ENCODE results near the gene XIRP2.
"Not testable (repeated sequence)": the region's sequence is repeated elsewhere in the genome, so short reads cannot be mapped to it uniquely, and the experiment has no call there.

Gene XIRP2

DNA sequence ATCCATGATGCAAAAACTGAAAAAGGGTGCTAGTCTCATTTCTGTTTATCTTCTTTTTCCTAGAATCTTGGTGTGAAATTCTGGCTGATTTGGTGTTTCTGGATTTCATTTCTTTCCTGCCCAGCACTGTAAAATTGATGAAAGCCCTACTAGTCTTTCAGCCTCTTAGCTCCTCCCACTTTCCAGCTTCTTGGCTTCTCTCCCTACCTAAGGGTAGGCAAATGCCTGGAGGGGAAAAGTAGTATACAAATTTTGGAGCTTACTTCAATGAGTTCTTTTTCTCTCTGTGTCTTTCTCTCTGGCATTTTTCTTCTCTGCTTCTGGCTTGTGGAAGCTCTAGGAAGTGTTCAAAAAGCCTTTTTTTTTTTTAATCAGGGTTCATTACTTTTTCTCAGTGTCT, 160.5 kb downstream of the XIRP2 start:
- no peak for DNase-seq (ENCODE audit: low read depth in 2 of 2)

DNA sequence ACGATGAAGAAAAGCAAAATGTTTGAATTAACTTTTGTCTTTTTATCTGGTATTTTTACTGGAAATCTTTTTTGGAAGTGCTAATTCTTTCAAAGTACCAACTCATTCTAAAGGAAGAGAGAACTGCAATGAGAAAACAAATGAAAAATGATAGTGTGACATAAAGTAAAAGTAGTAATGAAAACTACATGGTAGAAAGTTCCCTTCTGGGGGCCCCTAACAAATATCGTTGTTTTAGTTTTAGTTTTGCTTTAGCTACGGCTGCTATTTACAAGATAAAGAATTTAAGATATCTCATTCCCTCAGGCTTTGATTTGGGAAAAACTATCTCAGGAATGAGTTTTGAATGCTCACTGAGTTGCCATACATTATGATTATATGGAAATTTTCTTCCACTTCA, 161.4 kb downstream of the XIRP2 start:
- DNase-seq (ENCODE audit: low read depth in 2 of 2) = no peak

DNA sequence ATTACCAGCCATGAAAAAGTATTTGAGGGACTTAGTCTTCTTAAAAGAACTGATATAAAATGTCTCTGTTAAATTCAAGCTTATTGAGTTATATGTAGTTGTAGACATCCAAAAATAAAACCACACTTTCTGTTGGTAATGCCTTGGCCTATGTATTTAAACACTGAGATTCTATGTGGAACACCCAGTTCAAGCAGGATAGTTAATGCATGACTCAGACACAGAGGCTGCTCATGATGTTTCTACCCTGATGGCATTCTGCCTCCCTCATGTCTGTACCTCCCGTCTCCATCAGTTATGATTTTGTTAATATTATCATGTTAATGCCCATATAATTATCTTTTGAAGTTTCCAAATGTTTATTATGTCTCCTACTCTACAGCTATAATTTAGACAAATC, 164.5 kb downstream of the XIRP2 start:
- no peak for DNase-seq (ENCODE audit: low read depth in 2 of 2)

DNA sequence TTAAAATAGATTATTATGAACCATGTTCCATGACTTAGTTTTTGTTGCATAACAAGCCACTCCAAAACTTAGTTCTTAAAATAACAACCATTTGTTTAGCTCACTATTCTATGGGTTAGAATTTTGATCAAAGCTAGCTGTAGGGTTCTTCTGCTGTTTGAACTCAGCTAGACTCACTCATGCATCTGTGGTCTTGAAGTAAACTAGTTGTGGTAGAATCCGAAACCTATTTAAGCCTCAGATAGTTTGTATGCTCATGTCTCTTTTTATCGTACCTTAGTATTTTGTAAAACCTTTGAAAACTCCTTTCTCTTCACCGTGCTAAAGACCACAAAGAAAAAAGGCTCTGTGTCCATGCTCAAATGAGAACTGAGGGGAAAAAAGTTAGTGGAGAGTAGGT, 166.6 kb downstream of the XIRP2 start:
- DNase-seq (ENCODE audit: low read depth in 2 of 2) = no peak

DNA sequence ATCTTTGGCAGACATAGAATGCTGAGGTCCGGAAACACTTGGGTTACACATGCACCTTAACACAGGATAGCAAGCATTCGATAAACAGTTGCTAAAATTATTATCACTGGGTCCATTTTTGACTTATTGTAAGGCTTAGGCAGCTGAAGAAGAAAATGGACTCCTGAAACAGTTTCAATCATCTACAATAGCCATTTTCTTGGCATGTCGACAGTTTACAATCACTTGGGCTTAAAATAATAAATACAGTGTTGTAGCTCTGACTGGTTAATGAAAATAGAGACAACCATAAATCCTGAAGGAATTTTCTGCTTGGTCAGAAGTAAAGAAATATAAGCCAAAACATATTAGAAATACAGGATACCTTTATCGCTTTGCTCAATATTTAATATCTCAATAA, 169.2 kb downstream of the XIRP2 start:
- DNase-seq (ENCODE audit: low read depth in 2 of 2) = no peak

DNA sequence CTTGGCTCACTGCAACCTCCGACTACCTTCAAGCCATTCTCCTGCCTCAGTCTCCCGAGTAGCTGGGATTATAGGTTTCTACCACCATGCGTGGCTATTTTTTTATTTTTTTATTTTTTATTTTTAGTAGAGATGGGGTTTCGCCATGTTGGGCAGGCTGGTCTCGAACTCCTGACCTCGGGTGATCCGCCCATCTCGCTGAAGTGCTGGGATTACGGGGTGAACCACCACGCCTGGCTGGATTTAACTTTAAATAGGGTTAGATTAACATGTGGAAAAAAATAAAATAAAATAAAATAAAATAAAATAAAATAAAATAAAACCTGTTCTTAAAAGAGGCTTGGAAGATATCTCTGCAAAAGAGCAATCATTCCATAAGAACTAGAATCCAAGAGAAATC, 170.9 kb downstream of the XIRP2 start:
- no peak for DNase-seq (ENCODE audit: low read depth in 2 of 2)

DNA sequence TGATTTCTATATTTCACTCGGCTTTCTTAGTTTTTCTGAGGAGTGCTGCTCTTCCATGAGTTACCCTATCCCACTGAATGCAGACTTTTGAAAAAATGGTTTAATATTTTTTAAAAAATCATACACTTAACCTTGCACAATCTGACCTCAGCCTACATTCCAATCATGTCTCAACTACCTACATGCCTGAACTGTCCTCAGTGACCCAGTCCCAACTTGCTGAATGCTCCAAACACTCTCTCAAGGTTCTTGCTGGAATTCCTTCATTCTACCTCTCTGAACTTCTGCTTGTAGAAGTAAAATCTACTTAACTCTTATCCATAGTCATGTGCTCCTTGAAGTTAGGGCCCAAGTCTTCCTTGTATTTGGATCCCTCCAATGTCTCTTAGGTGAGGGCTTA, 181.6 kb downstream of the XIRP2 start:
- DNase-seq (ENCODE audit: low read depth in 2 of 2) = no peak

DNA sequence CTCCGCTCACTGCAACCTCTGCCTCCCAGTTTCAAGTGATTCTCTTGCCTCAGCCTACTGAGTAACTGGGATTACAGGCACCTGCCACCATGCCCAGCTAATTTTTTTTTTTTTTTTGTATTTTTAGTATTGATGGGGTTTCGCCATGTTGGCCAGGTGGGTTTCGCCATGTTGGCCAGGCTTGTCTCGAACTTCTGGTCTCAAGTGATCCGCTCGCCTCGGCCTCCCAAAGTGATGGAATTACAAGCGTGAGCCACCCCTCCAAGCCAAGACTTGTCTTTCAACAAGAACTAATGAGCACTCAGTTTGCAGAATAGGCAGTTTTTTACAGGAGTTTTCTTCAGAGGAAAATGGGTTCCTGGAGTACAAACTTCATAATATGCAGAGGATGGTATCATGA, 187.4 kb downstream of the XIRP2 start:
- not testable (repeated sequence) for DNase-seq (ENCODE audit: low read depth in 2 of 2)

DNA sequence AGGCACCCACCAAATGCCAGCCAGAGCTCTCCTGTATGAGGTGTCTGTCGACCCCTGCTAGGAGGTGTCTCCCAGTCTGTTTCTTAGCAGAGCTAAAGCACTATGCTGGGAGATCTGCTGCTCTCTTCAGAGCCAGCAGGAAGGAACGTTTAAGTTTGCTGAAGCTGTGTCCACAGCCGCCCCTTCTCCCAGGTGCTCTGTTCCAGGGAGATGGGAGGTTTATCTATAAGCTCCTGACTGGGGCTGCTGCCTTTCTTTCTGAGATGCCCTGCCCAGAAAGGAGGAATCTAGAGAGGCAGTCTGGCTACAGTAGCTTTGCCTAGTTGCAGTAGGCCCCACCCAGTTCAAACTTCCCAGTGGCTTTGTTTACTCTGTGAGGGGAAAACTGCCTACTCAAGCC, 210.7 kb downstream of the XIRP2 start:
- DNase-seq (ENCODE audit: low read depth in 2 of 2) = not testable (repeated sequence)

DNA sequence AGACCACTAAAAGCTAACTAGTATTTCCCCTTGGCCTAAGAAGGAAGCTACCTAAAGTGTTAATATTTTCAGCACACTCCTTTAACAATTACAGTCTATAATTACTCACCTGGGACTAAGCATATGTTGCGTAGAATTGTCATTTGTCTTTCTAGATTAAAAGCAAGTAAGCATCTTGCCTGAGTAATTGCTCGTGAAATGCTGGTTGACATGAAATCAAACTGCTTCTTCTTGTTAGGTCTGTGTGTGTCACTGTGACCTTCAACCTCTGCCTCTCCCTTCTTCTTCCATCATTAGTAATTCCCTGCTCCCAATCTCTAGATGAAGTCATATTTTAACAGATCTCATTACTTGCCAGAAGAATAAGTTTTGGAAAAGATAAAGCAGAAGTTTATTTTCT, 212.2 kb downstream of the XIRP2 start:
- DNase-seq (ENCODE audit: low read depth in 2 of 2) = no peak

DNA sequence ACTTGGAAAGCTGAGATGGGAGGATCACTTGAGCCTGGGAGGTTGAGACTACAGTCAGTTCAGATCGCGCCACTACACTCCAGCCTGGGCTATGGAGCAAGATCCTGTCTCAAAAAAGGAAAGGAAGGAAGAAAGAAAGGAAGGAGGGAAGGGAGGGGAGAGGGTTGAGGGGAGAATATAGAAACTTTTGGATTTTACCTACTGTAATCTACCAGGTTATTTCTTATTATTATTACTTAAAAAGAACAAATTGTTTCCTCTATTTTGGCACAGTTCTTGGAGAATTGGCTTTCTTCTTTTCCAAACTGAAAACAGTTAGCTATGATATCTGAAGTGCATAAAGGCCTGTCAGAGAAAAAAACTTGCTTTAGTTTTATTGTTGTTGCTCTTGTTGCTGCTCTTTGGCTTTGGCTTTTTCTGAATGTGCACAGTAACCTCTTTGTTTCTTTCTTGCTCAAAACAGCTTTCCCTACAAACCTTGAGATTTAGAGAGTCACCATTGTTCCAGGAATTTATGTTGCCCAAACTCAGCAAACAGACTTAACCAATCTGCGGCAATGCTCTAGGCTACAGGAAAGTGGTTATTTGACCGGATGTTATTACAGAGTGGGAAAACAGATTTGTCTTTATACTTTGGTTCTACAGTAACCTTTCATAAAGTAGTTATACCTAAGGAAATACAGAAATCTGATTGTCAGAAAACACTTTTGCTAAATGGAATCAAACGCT, 214.9 kb downstream of the XIRP2 start:
- DNase-seq (ENCODE audit: low read depth in 2 of 2) = no peak

DNA sequence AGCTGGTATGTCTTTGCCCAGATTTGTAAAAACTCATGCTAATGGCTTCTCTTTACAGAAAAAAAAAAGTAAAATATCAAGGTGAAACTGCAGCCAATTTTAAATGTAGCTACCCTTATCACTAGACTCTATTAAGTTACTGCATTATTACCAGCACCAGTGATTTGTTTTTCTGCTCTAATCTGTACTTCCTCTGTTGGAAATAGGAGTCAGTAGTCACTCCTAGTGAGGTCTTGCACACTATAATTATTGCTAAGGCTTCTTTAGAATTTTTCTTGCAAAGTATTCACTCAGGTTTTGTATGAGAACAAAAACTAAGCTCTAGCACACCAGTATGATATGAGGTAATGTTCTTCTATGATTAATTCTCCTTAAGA, 215.5 kb downstream of the XIRP2 start:
- DNase-seq (ENCODE audit: low read depth in 2 of 2) = no peak

DNA sequence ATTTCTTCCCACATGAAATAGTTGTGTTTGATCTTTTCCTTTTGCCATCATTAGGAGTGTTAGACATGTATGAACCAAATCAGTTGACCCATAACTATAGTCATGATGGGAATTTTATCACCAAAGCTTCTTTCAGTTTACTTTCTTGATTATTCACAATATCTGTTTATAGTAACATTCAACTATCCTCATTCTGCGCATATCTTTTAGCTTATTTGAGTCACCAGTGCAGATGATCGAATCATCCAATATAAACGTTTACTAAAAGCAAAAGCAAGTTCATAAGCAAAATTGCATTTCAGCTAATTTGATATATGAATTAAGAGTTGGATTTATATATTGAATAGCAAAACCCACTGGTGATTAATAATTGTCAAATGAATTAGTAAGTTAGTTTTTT, 216.4 kb downstream of the XIRP2 start:
- no peak for DNase-seq (ENCODE audit: low read depth in 2 of 2)

DNA sequence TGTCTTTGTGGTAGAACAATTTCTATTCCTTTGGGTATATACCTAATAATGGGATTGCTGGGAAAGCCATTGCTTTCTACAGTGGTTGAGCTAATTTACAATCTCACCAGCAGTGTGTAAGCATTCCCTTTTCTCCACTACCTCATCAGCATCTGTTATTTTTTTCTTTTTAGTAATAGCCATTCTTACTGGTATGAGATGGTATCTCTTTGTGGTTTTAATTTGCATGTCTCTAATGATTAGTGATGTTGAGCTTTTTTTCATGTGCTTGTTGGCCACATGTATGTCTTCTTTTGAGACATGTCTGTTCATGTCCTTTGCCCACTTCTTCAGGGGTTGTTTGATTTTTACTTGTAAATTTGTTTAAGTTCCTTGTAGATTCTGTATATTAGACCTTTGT, 221.4 kb downstream of the XIRP2 start:
- not testable (repeated sequence) for DNase-seq (ENCODE audit: low read depth in 2 of 2)

DNA sequence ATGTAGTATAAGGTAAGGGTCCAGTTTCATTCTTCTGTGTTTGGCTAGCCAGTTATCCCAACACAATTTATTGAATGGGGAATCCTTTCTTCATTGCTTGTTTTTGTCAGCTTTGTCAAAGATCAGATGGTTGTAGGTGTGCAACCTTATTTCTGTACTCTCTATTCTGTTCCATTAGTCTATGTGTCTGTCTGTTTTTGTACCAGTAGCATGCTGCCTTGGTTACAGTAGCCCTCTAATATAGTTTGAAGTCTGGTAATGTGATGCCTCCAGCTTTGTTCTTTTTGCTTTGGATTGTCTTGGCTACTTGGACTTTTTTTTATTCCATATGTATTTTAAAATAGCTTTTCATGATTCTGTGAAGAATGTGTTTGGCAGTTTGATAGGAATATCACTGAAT, 222.1 kb downstream of the XIRP2 start:
- DNase-seq (ENCODE audit: low read depth in 2 of 2) = no peak

DNA sequence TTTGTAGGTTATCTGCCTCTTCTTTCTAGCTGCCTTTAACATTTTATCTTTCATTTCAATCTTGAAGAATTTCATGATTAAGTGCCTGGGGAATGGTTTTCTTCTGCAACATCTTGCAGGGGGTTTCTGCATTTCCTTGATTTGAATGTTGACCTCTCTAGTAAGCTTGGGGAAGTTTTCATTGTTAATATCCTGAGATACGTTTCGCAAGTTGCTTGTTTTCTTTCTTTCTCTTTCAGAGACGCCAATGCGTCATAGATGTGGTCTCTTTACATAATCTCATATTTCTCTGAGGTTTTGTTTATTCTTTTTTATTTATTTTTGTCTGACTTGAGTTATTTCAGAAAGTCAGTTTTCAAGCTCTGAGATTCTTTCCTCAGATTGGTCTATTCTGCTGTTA, 225.7 kb downstream of the XIRP2 start:
- no peak for DNase-seq (ENCODE audit: low read depth in 2 of 2)

DNA sequence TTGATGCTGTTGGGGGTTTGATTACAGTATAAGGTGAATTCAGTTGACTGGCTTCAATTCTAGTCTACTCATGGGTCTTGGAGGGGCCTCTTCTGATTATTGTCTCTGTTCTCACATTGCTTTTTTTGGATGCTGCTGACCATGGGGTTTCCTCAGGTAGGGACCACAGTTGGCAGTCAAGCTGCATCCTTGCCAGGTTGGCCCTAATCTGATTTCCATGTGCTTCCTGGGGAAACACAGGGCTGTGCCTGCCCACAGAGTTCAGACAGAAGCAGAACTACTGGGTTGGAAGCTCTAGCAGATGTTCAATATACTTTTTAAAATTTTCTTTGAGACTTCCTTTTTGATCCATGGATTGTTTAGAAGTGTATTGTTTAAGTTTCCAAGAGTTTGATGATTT, 227.3 kb downstream of the XIRP2 start:
- DNase-seq (ENCODE audit: low read depth in 2 of 2) = no peak

DNA sequence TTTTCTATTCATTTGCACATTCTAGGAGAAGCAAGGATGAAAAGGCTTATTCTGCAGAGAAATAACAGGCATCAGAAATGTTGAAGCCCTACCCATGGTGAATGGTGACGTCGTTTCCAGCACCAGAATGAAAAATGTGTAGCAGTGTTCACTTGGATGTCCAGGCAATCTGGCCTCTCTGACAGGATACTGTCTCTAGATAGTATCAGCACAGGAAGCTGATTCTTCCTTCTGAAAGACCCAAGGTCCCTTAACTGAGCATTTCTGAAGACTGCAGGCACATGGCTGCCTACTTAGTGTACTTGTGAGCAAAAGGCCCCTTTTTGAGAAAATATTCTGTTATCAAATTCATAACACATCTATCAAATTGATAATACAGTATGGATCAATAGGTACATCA, 234.1 kb downstream of the XIRP2 start:
- no peak for DNase-seq (ENCODE audit: low read depth in 2 of 2)

DNA sequence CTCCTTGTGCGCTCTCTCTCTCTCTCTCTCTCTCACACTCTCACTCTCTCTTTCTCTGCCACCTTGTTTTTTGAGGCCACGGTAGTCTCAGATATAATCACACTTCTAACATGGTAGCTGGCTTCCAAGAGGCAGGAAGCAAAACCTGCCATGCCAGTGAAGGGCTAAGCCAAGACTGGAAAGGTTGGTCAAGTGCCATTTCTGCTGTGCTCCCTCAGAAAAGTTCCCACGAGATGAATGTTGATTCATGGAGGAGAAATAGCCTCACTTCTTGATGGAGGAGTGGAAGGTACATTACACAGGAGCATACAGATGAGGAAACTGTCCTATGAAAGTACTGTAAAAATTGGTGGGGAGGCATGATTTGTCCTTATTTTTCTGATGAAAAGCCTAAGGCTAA, 237.9 kb downstream of the XIRP2 start:
- no peak for DNase-seq (ENCODE audit: low read depth in 2 of 2)

DNA sequence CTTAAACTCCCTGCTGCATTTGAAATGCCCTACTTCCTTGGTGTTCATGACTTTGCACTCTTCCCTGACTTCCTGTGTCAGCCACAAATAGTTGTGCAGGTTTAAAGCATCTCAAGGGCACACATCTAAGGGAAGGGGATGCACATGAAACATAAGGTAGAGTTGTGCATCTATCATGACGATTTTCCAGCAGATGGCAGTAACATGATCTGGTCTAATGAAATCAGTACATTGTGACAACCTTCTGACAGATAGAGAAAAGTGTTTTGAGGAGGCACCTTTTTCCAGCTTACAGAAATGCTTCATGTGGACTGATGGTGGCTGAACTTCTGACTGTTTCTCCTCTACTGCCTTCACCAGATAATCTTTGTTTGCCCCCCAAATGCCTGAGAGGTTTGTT, 238.9 kb downstream of the XIRP2 start:
- no peak for DNase-seq (ENCODE audit: low read depth in 2 of 2)

DNA sequence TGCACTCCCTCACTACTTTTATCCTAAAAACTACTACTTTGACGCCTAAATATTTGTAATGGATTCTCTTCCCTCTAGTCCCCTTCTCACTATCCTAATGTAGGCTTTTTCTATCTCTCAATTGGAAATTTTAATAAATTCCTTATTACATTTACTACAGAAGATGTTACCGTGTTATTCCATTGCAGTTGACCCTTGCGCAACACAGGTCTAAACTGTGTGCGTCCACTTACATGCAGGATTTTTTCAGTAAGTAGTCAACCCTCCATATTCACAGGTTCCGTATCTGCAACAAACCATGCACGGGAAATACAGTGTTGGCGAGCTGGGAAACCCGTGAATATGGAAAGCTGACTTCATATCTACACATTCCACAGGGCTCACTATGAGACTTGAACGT, 239.8 kb downstream of the XIRP2 start:
- no peak for DNase-seq (ENCODE audit: low read depth in 2 of 2)

DNA sequence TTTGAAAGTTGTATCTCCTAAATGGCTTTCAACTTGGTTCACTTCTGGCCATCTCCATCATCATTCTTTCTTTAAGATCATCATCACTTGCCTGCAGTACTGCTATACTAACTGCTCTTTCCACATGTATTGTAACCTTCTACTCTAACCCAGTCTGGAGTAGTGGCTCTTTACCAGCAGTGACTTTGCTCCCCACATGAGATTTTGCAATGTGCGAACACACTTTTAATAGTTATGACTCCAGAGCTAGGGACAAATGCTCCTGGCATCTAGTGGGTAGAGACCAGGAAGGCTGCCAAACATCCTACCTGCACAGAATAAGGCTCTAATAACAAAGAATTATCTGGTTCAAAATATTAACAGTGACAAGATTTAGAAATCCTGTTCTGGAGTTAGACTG, 243.8 kb downstream of the XIRP2 start:
- DNase-seq (ENCODE audit: low read depth in 2 of 2) = no peak

DNA sequence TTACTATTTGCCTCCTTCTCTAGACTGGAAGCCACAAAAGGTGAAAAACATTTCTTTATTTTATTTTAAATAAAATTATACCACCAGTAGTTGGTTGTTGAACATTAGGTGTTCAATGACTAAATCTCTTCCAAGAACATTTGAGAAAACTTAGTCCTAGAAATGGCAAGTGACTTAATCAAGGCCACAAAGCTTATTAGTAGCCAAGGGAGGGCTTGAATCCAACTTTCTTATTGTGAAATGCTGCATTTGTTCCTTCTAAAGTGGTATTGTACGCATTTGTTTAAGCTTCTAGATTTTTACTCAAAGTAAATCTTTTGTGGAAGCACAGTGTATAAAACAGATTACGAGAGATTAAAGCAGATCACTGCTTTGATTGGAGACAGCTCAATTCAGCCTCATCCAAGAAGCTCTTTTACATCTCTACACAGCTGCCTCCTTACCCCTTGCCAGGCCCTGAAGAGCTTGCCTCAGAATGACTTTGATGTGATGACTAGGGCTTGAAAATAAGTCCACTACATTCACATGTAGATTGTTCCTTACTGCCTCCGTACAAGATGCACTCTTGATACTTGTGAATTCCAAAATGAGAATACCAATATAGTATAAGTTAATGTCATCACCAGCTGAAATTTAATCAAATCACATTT, 244.8 kb downstream of the XIRP2 start:
- DNase-seq (ENCODE audit: low read depth in 2 of 2) = no peak

DNA sequence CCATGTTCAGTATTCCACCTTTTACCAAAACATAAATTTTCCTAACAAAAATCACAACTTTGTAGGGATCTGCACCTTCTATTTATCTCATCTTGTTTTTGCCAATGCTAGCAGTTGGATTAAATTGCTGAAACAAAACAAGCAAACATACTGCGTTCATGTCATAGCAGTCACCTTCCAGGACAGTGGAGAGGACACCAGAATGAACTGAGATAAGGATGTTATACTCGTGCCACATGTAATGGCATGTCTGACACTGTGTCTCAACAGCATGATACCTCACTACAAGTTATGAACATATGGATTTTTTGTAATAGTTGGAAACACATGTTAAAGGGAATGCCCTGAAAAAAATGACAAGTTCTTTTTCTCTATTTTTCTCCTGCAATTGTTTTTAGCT, 245.3 kb downstream of the XIRP2 start:
- DNase-seq (ENCODE audit: low read depth in 2 of 2) = no peak
